ENCODE results near the gene SLC4A9. TPM values are rescaled to one million over a fixed set of nuclear protein-coding genes. Genes with fewer than 3 reads are reported as not detected.

Gene SLC4A9
- total and polyA plus RNA-seq, 2 donors (not counting 3 experiments of a cell fraction or from before 2014, with no cell fraction given) = not detected

DNA sequence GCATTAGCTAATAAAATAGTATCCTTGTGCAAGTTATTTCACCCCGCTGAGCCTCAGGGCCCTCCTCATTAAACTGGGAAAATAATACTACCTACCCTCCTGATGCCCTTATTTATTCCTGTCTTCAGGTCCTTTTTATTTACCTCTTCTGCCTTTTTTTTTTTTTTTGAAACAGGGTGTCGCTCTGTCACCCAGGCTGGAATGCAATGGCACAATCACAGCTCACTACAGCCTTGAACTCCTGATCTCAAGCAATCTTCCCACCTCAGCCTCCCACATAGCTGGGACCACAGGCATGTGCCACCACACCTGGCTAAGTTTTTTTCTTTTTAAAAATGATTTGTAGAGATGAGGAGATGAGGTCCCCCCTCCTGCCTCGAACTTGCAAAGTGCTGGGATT lies 34.5 kb upstream of the SLC4A9 start:
- FAIRE-seq (no peak), DNase-seq (ENCODE audit: low read depth, low spot score) (no peak)
- H3K4me3 ChIP-seq (replicated peaks in 1 of 3; ENCODE audit: insufficient read depth in 1 of 3, low read depth in 1 of 3, low read length in 3 of 3) = no peak overlapping the region
- no peaks in the 10 kb centered on the region for H3K36me3 ChIP-seq (ENCODE audit: control insufficient read depth in 2 of 2, extremely low read depth in 1 of 2, insufficient read depth in 2 of 2, low read length in 2 of 2)
- H3K9me1 ChIP-seq (replicated peaks; ENCODE audit: control insufficient read depth, extremely low read depth, insufficient read depth, low read length) = no peaks in the 10 kb centered on the region
- dilution Hi-C loops (cut with MboI; ENCODE audit: extremely low pct_ligation_motif_present, low sequenced_read_pairs) = no loop called here
- no peak overlapping the region for H2AFZ ChIP-seq (ENCODE audit: low read depth, low read length)
- H3K4me2 ChIP-seq (ENCODE audit: insufficient read depth, low read length) = no peak overlapping the region
- no peaks in the 10 kb centered on the region for H3K79me2 ChIP-seq (ENCODE audit: control insufficient read depth, insufficient read depth, low read length)
- POLR2A ChIA-PET = interaction anchor here (1.1 kb wide), 1 partner anchor 80 kb away, joined by 3 read pairs; no protein-coding TSS in a partner anchor
- H3K27ac ChIP-seq (ENCODE audit: insufficient read depth, low read depth, low read length) = no peak overlapping the region
- TF ChIP-seq FOS (IDR thresholded peaks at IDR 0.05; ENCODE audit: borderline replicate concordance, insufficient read depth, low read length) = no peak
- no peak for TF ChIP-seq EZH2 (IDR thresholded peaks at IDR 0.05; ENCODE audit: borderline replicate concordance, low read depth, low read length, severe bottlenecking)
- TF ChIP-seq, protein P1, sequence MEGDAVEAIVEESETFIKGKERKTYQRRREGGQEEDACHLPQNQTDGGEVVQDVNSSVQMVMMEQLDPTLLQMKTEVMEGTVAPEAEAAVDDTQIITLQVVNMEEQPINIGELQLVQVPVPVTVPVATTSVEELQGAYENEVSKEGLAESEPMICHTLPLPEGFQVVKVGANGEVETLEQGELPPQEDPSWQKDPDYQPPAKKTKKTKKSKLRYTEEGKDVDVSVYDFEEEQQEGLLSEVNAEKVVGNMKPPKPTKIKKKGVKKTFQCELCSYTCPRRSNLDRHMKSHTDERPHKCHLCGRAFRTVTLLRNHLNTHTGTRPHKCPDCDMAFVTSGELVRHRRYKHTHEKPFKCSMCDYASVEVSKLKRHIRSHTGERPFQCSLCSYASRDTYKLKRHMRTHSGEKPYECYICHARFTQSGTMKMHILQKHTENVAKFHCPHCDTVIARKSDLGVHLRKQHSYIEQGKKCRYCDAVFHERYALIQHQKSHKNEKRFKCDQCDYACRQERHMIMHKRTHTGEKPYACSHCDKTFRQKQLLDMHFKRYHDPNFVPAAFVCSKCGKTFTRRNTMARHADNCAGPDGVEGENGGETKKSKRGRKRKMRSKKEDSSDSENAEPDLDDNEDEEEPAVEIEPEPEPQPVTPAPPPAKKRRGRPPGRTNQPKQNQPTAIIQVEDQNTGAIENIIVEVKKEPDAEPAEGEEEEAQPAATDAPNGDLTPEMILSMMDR (IDR thresholded peaks at IDR 0.05; ENCODE audit: extremely low read depth in 1 of 2, insufficient read depth in 1 of 2, low read depth in 1 of 2, low read length in 2 of 2) = no peak
- no peak for TF ChIP-seq POLR2A (IDR thresholded peaks at IDR 0.05; ENCODE audit: low read depth, low read length)
- TF ChIP-seq JUN (IDR thresholded peaks at IDR 0.05; ENCODE audit: borderline replicate concordance, insufficient read depth, insufficient read length, low read depth) = no peak
- no peak for TF ChIP-seq MYC (IDR thresholded peaks at IDR 0.05; ENCODE audit: low read depth, low read length)
- no peak for TF ChIP-seq GATA2 (IDR thresholded peaks at IDR 0.05; ENCODE audit: insufficient read depth, insufficient read length, low read depth, low read length)
- TF ChIP-seq, protein P2, sequence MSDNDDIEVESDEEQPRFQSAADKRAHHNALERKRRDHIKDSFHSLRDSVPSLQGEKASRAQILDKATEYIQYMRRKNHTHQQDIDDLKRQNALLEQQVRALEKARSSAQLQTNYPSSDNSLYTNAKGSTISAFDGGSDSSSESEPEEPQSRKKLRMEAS (IDR thresholded peaks at IDR 0.05; ENCODE audit: insufficient read depth, insufficient read length) = no peak
- TF ChIP-seq POLR2AphosphoS5 (IDR thresholded peaks at IDR 0.05; ENCODE audit: insufficient read depth, low read depth, low read length) = no peak
- no peaks in the 10 kb centered on the region for H3K9me3 ChIP-seq (replicated peaks; ENCODE audit: control insufficient read depth, insufficient read depth, low read length)
- CTCF ChIA-PET = interaction anchor here (4.4 to 4.6 kb wide), 2 partner anchors 14 to 21 kb away, joined by 29 to 40 read pairs; partner anchors contain the start of gene HBEGF
- H4K20me1 ChIP-seq (replicated peaks; ENCODE audit: control insufficient read depth, extremely low read depth, insufficient read depth, low read length) = no peaks in the 10 kb centered on the region
- no TSS peak for BruUV-seq (replicated peaks)
- intact Hi-C loops (cut with micrococcal nuclease) = no loop called here
- no peaks in the 10 kb centered on the region for H3K27me3 ChIP-seq (ENCODE audit: control insufficient read depth in 2 of 2, insufficient read depth in 2 of 2, low read length in 2 of 2)
- H3K9ac ChIP-seq (replicated peaks; ENCODE audit: extremely low read depth, insufficient read depth, low read length) = no peak overlapping the region
- H3K4me1 ChIP-seq (ENCODE audit: control insufficient read depth, extremely low read depth, insufficient read depth, low read length) = peaks cover 63% of the 10 kb centered on the region
